Measurements from ENCODE around the gene NCDN.
A peak's percentile ranks its signal among the peaks of the same experiment; 100 is the strongest.

Gene NCDN

GRCh38 chr1:35557611-35558373, at the start of gene NCDN:
TSS of gene NCDN (plus strand) at chr1:35557799. CDS start at chr1:35558191, 392 bp downstream.
- DNase-seq = peak in 50 of 51 donors; percentile 80 to 100 (median 95)

GRCh38 chr1:35507947-35508346, 49.7 kb upstream of the NCDN start:
- DNase-seq = no peak

GRCh38 chr1:35509558-35509957, 48.0 kb upstream of the NCDN start:
- DNase-seq = no peak

GRCh38 chr1:35511305-35511704, 46.3 kb upstream of the NCDN start:
- no peak for DNase-seq

GRCh38 chr1:35518183-35518582, 39.4 kb upstream of the NCDN start:
- no peak for DNase-seq

GRCh38 chr1:35519432-35519831, 38.2 kb upstream of the NCDN start:
- DNase-seq = no peak

- no peak for DNase-seq
These were observed 33.5 kb upstream of the NCDN start for GRCh38 chr1:35524106-35524505.

GRCh38 chr1:35530168-35530567, 27.4 kb upstream of the NCDN start:
- DNase-seq = no peak

- no peak for DNase-seq
These were observed 26.7 kb upstream of the NCDN start for GRCh38 chr1:35530946-35531345.

GRCh38 chr1:35531368-35531767, 26.2 kb upstream of the NCDN start:
- no peak for DNase-seq

GRCh38 chr1:35532497-35533223, 24.9 kb upstream of the NCDN start:
- DNase-seq = peak in 1 of 51 donors; percentile 11

GRCh38 chr1:35533586-35533985, 24.0 kb upstream of the NCDN start:
- no peak for DNase-seq

GRCh38 chr1:35535243-35535642, 22.4 kb upstream of the NCDN start:
- no peak for DNase-seq

- peak in 2 of 51 donors; percentile 7 to 36 for DNase-seq
These were observed 20.9 kb upstream of the NCDN start for GRCh38 chr1:35536556-35537162.

- DNase-seq = peak in 1 of 51 donors; percentile 9
These were observed 19.8 kb upstream of the NCDN start for GRCh38 chr1:35537806-35538205.

GRCh38 chr1:35539073-35539823, 18.4 kb upstream of the NCDN start:
- DNase-seq = peak in 1 of 51 donors; percentile 21

- peak in 6 of 51 donors; percentile 6 to 21 (median 14) for DNase-seq
These were observed 17.8 kb upstream of the NCDN start for GRCh38 chr1:35539824-35540261.

GRCh38 chr1:35544976-35545375, 12.6 kb upstream of the NCDN start:
- peak in 25 of 51 donors; percentile 9 to 65 (median 46) for DNase-seq

GRCh38 chr1:35546614-35547013, 11.0 kb upstream of the NCDN start:
- no peak for DNase-seq

GRCh38 chr1:35553851-35554250, 3.7 kb upstream of the NCDN start:
- DNase-seq = no peak

All from hypothalamus (tissue), 51 donors.